AG09309 (cell line): ENCODE data around the gene NR1D1.

Experiments used
- DNase-seq: peaks from one replicate; pipeline ENCODE4 v3.0.0-alpha.2; 2010; ENCODE audit warnings: low read depth
- H3K4me3 ChIP-seq: 2 replicates; pipeline ENCODE4 v1.5.1; 2011; ENCODE audit warnings: mild to moderate bottlenecking, low read depth, low read length, moderate library complexity; ENCODE audit not compliant: control insufficient read depth
- CTCF ChIP-seq: IDR thresholded peaks from 2 replicates; pipeline ENCODE4 v1.5.1; 2011; ENCODE audit warnings: mild to moderate bottlenecking, low read depth, low read length, inconsistent platforms; ENCODE audit not compliant: insufficient read depth, control insufficient read depth; ENCODE audit errors: missing control alignments

Gene NR1D1

GRCh38 chr17:40079545-40079944, 20.8 kb downstream of the NR1D1 start:
- TF ChIP-seq CTCF = no peak
- DNase-seq = no peak

GRCh38 chr17:40076591-40076990, 23.8 kb downstream of the NR1D1 start:
- DNase-seq = no peak
- no peak overlapping the region for H3K4me3 ChIP-seq
- no peak for TF ChIP-seq CTCF

More at GRCh38 chr17:40079545-40079944, 20.8 kb downstream of the NR1D1 start:
- H3K4me3 ChIP-seq = no peak overlapping the region

- no peak overlapping the region for H3K4me3 ChIP-seq
- DNase-seq = no peak
- no peak for TF ChIP-seq CTCF
These were observed 24.4 kb downstream of the NR1D1 start for GRCh38 chr17:40075942-40076498.

- no peak for DNase-seq
- no peak overlapping the region for H3K4me3 ChIP-seq
- peak; percentile 90 for TF ChIP-seq CTCF
These were observed 25.0 kb downstream of the NR1D1 start for GRCh38 chr17:40075201-40075941.

- TF ChIP-seq CTCF = no peak
These were observed 25.6 kb downstream of the NR1D1 start for GRCh38 chr17:40074871-40075200.

GRCh38 chr17:40074175-40074512, 26.2 kb downstream of the NR1D1 start:
- no peak for TF ChIP-seq CTCF
- DNase-seq = no peak
- H3K4me3 ChIP-seq = no peak overlapping the region

More at GRCh38 chr17:40074871-40075200, 25.6 kb downstream of the NR1D1 start:
- H3K4me3 ChIP-seq = no peak overlapping the region
- no peak for DNase-seq
